Loucy (cell line): Measurements from ENCODE around the gene CLSTN1.

Experiments
- H2AFZ ChIP-seq: fragments of 200-600 bp; sonication (generic); 2 replicates; pipeline ENCODE4 v1.6.0; 2016; ENCODE audit warnings: antibody characterized with exemption, mild to moderate bottlenecking, low read length, moderate library complexity
- H3F3A ChIP-seq: fragments of 200-600 bp; 2 replicates; pipeline ENCODE4 v1.6.0; 2016; ENCODE audit warnings: antibody characterized with exemption, low read depth, mild to moderate bottlenecking
- H3K27me3 ChIP-seq: fragments of 200-600 bp; sonication (generic); 2 replicates; pipeline ENCODE4 v1.6.1; 2014; ENCODE audit warnings: low read length, mild to moderate bottlenecking; ENCODE audit not compliant: insufficient read depth, poor library complexity, severe bottlenecking
- H3K36me3 ChIP-seq: fragments of 200-600 bp; sonication (generic); 2 replicates; pipeline ENCODE4 v1.6.1; 2016; ENCODE audit warnings: low read length; ENCODE audit not compliant: insufficient read depth
- H3K4me1 ChIP-seq: fragments of 200-600 bp; sonication (generic); 2 replicates; pipeline ENCODE4 v1.5.1; 2014; ENCODE audit warnings: low read length, mild to moderate bottlenecking; ENCODE audit not compliant: insufficient read depth, poor library complexity, severe bottlenecking
- H3K4me2 ChIP-seq: fragments of 200-600 bp; sonication (generic); 2 replicates; pipeline ENCODE4 v1.6.0; 2014; ENCODE audit warnings: antibody characterized with exemption, low read length, low read depth, mild to moderate bottlenecking; ENCODE audit not compliant: poor library complexity, severe bottlenecking
- H3K4me3 ChIP-seq: fragments of 200-600 bp; sonication (generic); 2 replicates; pipeline ENCODE4 v1.5.1; 2014; ENCODE audit warnings: low read length, mild to moderate bottlenecking, mixed read lengths; ENCODE audit not compliant: poor library complexity, severe bottlenecking
- H3K79me2 ChIP-seq: fragments of 200-600 bp; sonication (generic); 2 replicates; pipeline ENCODE4 v1.6.1; 2014; ENCODE audit warnings: low read length; ENCODE audit not compliant: insufficient read depth
- H3K9ac ChIP-seq: fragments of 200-600 bp; sonication (generic); 2 replicates; pipeline ENCODE4 v1.6.0; 2014; ENCODE audit warnings: mild to moderate bottlenecking, low read depth, low read length, moderate library complexity; ENCODE audit not compliant: poor library complexity, severe bottlenecking
- H3K9me2 ChIP-seq: fragments of 200-600 bp; sonication (generic); replicated peaks from 2 replicates; pipeline ENCODE4 v1.6.1; 2016; ENCODE audit warnings: low read depth, low read length, mixed read lengths
- H3K9me3 ChIP-seq: fragments of 200-600 bp; sonication (generic); 2 replicates; pipeline ENCODE4 v1.6.1; 2014; ENCODE audit warnings: mild to moderate bottlenecking, antibody characterized with exemption, low read length, low read depth; ENCODE audit not compliant: insufficient read depth
- H4K20me1 ChIP-seq: fragments of 200-600 bp; sonication (generic); 2 replicates; pipeline ENCODE4 v1.6.0; 2014; ENCODE audit warnings: antibody characterized with exemption, low read length, mild to moderate bottlenecking; ENCODE audit not compliant: insufficient read depth, poor library complexity, severe bottlenecking
- CTCF ChIP-seq: fragments of 200-600 bp; sonication (generic); conservative IDR thresholded peaks from 2 replicates; pipeline ENCODE4 v1.5.1; 2014; ENCODE audit warnings: mild to moderate bottlenecking, antibody characterized with exemption, low read length
- EZH2phosphoT487 ChIP-seq: fragments of 200-600 bp; IDR thresholded peaks from 2 replicates; pipeline ENCODE4 v1.6.1; 2018; ENCODE audit warnings: antibody characterized with exemption, mild to moderate bottlenecking, moderate library complexity, borderline replicate concordance

CLSTN1 gene

GRCh38 chr1:9817734-9818133, 6.0 kb downstream of the CLSTN1 start:
- no peak overlapping the region for H3K9ac ChIP-seq
- peaks cover 37% of the 10 kb centered on the region for H4K20me1 ChIP-seq
- no peaks in the 10 kb centered on the region for H3K36me3 ChIP-seq
- no peak overlapping the region for H3K4me2 ChIP-seq
- no peak overlapping the region for H3K4me3 ChIP-seq
- H3K4me1 ChIP-seq = peaks cover 34% of the 10 kb centered on the region
- no peaks in the 10 kb centered on the region for H3F3A ChIP-seq
- TF ChIP-seq CTCF (no peak), EZH2phosphoT487 (no peak)
- no peaks in the 10 kb centered on the region for H3K9me3 ChIP-seq
- H3K27me3 ChIP-seq = no peaks in the 10 kb centered on the region
- H3K79me2 ChIP-seq = peaks cover 95% of the 10 kb centered on the region
- H3K9me2 ChIP-seq = no peaks in the 10 kb centered on the region
- no peak overlapping the region for H2AFZ ChIP-seq

GRCh38 chr1:9816199-9816598, 7.6 kb downstream of the CLSTN1 start:
- Histone ChIP-seq H3K27me3 (no peaks in the 10 kb centered on the region), H3K9ac (no peak overlapping the region), H3F3A (no peaks in the 10 kb centered on the region), H3K4me3 (no peak overlapping the region), H3K9me3 (no peaks in the 10 kb centered on the region), H3K9me2 (no peaks in the 10 kb centered on the region), H2AFZ (no peak overlapping the region), H3K4me1 (peaks cover 21% of the 10 kb centered on the region), H3K4me2 (no peak overlapping the region), H3K36me3 (no peaks in the 10 kb centered on the region), H4K20me1 (peaks cover 25% of the 10 kb centered on the region), H3K79me2 (peaks cover 94% of the 10 kb centered on the region)
- TF ChIP-seq EZH2phosphoT487 (no peak), CTCF (no peak)

- Histone ChIP-seq H3K9me3 (no peaks in the 10 kb centered on the region), H3K4me3 (no peak overlapping the region), H3K27me3 (no peaks in the 10 kb centered on the region), H3K9ac (no peak overlapping the region), H3F3A (no peaks in the 10 kb centered on the region), H3K9me2 (no peaks in the 10 kb centered on the region), H2AFZ (no peak overlapping the region), H3K79me2 (peaks cover 94% of the 10 kb centered on the region), H4K20me1 (peaks cover 27% of the 10 kb centered on the region), H3K4me1 (peaks cover 14% of the 10 kb centered on the region), H3K36me3 (no peaks in the 10 kb centered on the region), H3K4me2 (no peak overlapping the region)
- no peak for TF ChIP-seq EZH2phosphoT487
- TF ChIP-seq CTCF = no peak
These were observed 8.6 kb downstream of the CLSTN1 start for GRCh38 chr1:9815150-9815549.
